GM12801 (cell line): ENCODE data around the gene TGFBR3.

Source experiments
- TF ChIP-seq, protein P1 (sequence below): IDR thresholded peaks from one replicate; pipeline ENCODE4 v1.5.1; 2011; ENCODE audit warnings: control low read depth; ENCODE audit not compliant: insufficient read length; ENCODE audit errors: extremely low read depth

TGFBR3 gene

DNA sequence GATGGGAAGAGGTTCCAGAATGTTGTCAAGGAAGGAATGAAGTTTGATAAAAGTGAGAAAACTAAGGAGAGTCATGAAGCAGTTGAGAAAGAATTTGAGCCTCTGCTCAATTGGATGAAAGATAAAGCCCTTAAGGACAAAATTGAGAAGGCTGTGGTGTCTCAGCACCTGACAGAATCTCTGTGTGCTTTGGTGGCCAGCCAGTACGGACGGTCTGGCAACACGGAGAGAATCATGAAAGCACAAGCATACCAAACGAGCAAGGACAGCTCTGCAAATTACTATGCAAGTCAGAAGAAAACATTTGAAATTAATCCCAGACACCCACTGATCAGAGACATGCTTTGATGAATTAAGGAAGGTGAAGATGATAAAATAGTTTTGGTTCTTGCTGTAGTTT, 242.5 kb downstream of the TGFBR3 start:
- TF ChIP-seq, protein P1, sequence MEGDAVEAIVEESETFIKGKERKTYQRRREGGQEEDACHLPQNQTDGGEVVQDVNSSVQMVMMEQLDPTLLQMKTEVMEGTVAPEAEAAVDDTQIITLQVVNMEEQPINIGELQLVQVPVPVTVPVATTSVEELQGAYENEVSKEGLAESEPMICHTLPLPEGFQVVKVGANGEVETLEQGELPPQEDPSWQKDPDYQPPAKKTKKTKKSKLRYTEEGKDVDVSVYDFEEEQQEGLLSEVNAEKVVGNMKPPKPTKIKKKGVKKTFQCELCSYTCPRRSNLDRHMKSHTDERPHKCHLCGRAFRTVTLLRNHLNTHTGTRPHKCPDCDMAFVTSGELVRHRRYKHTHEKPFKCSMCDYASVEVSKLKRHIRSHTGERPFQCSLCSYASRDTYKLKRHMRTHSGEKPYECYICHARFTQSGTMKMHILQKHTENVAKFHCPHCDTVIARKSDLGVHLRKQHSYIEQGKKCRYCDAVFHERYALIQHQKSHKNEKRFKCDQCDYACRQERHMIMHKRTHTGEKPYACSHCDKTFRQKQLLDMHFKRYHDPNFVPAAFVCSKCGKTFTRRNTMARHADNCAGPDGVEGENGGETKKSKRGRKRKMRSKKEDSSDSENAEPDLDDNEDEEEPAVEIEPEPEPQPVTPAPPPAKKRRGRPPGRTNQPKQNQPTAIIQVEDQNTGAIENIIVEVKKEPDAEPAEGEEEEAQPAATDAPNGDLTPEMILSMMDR, result no peak

DNA sequence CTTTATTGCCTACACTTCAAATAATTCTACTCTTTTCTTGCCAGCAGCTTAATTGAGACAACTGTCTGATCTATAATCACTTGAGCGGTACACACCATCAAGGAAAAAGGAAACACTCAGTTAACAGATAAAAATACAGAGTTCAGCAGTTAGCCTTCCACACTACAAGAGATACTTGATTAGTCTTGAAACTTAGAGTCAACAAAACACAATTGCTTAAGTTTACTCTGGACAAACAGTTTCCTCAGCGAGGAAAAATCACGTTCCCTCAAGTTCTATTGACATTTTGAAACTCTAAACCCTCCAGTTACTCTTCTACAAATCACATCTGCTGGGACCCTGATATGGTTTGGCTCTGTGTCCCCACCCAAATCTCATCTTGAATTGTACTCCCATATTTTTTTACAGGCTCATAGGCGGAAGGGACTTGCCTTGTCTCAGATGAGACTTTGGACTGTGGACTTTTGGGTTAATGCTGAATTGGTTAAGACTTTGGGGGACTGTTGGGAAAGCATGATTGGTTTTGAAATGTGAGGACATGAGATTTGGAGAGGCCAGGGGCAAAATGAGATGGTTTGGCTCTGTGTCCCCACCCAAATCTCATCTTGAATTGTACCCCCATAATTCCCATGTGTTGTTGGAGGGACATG, 244.9 kb downstream of the TGFBR3 start:
- TF ChIP-seq, protein P1, result no peak

DNA sequence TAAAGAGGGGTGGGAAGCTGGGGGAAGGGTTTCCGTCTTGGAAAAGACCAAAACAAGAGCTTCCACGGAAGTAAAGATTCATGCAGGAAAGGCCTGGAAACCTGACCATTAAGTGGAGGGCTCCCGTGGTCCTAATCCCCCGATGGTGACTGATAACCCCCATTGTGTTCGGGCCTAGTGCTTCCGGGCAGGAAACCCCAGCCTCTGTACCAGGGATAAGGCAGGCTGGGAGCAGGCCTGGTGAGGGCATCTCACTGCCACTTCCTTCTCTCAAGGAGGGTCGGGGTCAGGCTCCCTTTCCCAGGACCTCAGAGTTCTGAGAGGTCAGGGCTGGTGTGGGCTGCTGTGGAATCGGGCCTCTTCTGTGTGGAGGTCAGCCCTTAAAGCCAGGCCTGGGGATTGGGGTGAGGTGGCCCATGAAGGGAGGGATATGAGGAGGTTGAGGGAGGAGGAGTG, 248.4 kb downstream of the TGFBR3 start:
- TF ChIP-seq, protein P1, result no peak

DNA sequence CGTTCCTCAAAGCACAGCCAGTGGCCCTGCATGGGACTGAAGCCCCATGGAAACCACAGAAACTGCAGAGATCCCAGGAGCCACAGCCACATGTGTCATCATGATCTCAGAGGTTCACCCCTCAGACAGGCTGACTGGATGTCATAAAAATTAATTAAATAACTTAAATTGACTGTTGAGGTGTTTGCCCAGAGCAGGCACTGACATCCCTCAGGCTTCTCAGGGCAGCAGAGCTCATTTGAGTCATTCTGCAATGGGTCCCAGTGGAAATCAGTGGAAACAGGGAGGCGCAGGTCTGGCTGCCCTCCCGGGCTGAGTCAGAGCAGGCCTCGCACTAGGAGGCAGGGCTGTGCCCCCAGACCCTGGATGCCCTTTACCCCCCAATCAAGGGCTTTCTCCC, 250.2 kb downstream of the TGFBR3 start:
- TF ChIP-seq, protein P1, result no peak

DNA sequence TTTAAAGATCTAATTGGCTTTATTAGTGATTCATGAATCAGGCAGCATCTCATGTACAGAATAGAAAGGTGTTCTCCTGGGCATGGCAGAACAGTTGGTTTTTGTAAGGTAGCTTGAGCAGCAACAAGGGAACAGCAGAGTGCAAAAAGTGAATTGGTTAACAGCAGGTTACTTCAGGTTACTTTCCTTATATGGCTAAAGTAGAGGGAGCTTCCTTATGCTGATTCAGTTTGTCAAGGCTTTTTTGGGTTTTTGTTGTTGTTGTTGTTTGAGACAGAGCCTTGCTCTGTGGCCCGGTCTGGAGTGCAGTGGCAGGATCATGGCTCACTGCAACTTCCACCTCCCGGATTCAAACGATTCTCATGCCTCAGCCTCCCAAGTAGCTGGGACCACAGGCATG, 252.5 kb downstream of the TGFBR3 start:
- TF ChIP-seq, protein P1, result no peak

DNA sequence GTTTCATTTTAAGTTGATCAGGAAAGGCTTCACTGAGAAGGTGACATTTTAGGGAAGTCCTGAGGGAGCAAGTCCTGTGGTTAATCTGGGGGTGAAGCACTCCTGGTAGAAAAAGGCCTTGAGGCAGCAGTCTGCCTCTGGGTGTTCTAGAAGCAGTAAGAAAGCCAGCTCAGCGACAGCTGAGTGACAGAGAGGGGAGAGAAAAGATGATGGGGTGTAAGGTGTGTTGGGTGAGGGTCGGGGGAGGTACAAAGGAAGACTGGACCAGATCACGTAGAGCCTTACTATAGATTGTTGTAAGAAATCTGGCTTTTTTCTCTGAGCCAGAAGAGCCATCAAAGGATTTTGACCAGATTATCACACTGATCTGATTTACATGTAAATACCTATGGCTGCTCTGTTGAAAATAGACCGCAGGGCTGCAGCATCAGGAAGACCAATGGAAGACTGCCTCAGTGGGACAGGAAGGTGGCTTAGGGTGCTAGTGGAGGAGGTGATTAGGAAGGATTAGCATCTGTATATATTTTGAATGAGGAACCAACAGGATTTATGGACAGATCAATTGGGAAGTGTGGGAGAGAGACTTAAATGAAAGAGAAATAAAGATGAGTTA, 254.1 kb downstream of the TGFBR3 start:
- TF ChIP-seq, protein P1, result no peak

DNA sequence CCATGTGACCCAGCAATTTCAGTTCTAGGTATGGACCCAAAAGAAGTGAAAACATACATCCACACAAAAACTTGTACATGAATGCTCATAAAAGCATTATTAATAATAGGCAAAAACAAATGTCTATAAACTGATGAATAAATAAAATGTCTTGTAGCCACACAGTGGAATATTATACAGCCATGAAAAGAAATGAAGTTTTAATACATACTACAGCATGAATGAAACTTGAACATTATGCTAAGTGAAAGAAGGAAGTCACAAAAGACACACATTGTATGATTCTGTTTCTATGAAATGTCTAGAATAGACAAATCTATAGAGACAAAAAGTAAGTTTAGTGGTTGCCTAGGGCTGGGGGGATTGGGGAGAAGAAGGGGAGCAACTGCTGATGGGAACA, 255.1 kb downstream of the TGFBR3 start:
- TF ChIP-seq, protein P1, result no peak
